Ishikawa (cell line): Measurements from ENCODE around the gene TMEM52B.

ENCODE experiments used
- CEBPB ChIP-seq: IDR thresholded peaks from 2 replicates; pipeline ENCODE4 v1.6.1; 2012
- CREB1 ChIP-seq: IDR thresholded peaks from 2 replicates; pipeline ENCODE4 v1.6.1; 2012; ENCODE audit warnings: low read depth
- EGR1 ChIP-seq: IDR thresholded peaks from 2 replicates; pipeline ENCODE4 v1.6.1; 2012
- EP300 ChIP-seq: IDR thresholded peaks from 2 replicates; pipeline ENCODE4 v1.6.1; 2012; ENCODE audit warnings: borderline replicate concordance
- FOXM1 ChIP-seq: IDR thresholded peaks from 2 replicates; pipeline ENCODE4 v1.6.1; 2012; ENCODE audit warnings: low read depth, borderline replicate concordance
- MAX ChIP-seq: IDR thresholded peaks from 2 replicates; pipeline ENCODE4 v1.6.1; 2012
- NFIC ChIP-seq: IDR thresholded peaks from 2 replicates; pipeline ENCODE4 v1.6.1; 2012
- RAD21 ChIP-seq: IDR thresholded peaks from 2 replicates; pipeline ENCODE4 v1.6.1; 2012; ENCODE audit warnings: low read depth
- REST ChIP-seq: IDR thresholded peaks from 2 replicates; pipeline ENCODE4 v1.6.1; 2012; ENCODE audit warnings: low read depth, mild to moderate bottlenecking
- TAF1 ChIP-seq: IDR thresholded peaks from 2 replicates; pipeline ENCODE4 v1.6.1; 2012; ENCODE audit warnings: low read depth, mild to moderate bottlenecking
- TCF12 ChIP-seq: IDR thresholded peaks from 2 replicates; pipeline ENCODE4 v1.6.1; 2012; ENCODE audit warnings: low read depth
- TEAD4 ChIP-seq: IDR thresholded peaks from 2 replicates; pipeline ENCODE4 v1.6.1; 2012
- USF1 ChIP-seq: IDR thresholded peaks from 2 replicates; pipeline ENCODE4 v1.6.1; 2012
- YY1 ChIP-seq: IDR thresholded peaks from 2 replicates; pipeline ENCODE4 v1.6.1; 2012; ENCODE audit warnings: low read depth
- ZBTB7A ChIP-seq: IDR thresholded peaks from 2 replicates; pipeline ENCODE4 v1.6.1; 2012; ENCODE audit warnings: low read depth

Gene TMEM52B

GRCh38 chr12:10212739-10213131, 33.9 kb downstream of the TMEM52B start, which contains the start of gene GABARAPL1:
Gene GABARAPL1 (plus strand): TSS chr12:10212877. CDS start chr12:10213130, 253 bp downstream.
- TF ChIP-seq USF1 (no peak), YY1 (no peak), TEAD4 (no peak), MAX (peak; percentile 72), TAF1 (peak; percentile 19; the same call in 1 of the 2 replicates), ZBTB7A (peak; percentile 53; the same call in 1 of the 2 replicates), EP300 (no peak), NFIC (no peak; the same call in 1 of the 2 replicates), CREB1 (peak; percentile 84), RAD21 (no peak), TCF12 (no peak), FOXM1 (no peak), EGR1 (no peak), REST (no peak), CEBPB (no peak)

GRCh38 chr12:10213168-10214135, 34.6 kb downstream of the TMEM52B start:
- TF ChIP-seq EGR1 (0 out of 2 replicates have a peak, but pooled peaks have one; percentile 32), CEBPB (peak; percentile 68), TCF12 (no peak), USF1 (no peak)

- TF ChIP-seq FOXM1: no peak
- TF ChIP-seq TEAD4: no peak
- TF ChIP-seq USF1: no peak
- no peak for TF ChIP-seq RAD21
- no peak for TF ChIP-seq CEBPB
- no peak for TF ChIP-seq MAX
- TF ChIP-seq REST: no peak
- TF ChIP-seq EGR1: no peak
These were observed 35.5 kb downstream of the TMEM52B start for GRCh38 chr12:10214136-10214894.

- TF ChIP-seq YY1: no peak
- no peak for TF ChIP-seq USF1
- TF ChIP-seq TCF12: no peak
- no peak for TF ChIP-seq TAF1
- TF ChIP-seq EP300: no peak
- no peak for TF ChIP-seq ZBTB7A
- TF ChIP-seq CREB1: no peak
- no peak for TF ChIP-seq CEBPB
- no peak for TF ChIP-seq FOXM1
- no peak for TF ChIP-seq REST
- TF ChIP-seq MAX: no peak
- no peak for TF ChIP-seq EGR1
- no peak for TF ChIP-seq TEAD4
- TF ChIP-seq NFIC: no peak
- no peak for TF ChIP-seq RAD21
These were observed 36.0 kb downstream of the TMEM52B start for GRCh38 chr12:10214895-10215267.
